Endothelial cell (in vitro differentiated cells): ENCODE measurements around the gene CFAP141. TPM values are rescaled to one million over a fixed set of nuclear protein-coding genes. Genes with fewer than 3 reads are reported as not detected.
A peak's percentile ranks its signal among the peaks of the same experiment; 100 is the strongest.
"Not testable (repeated sequence)": the region's sequence is repeated elsewhere in the genome, so short reads cannot be mapped to it uniquely, and the experiment has no call there.

Experiments used
- DNase-seq: peaks from one replicate; pipeline ENCODE4 v3.0.0; 2021; ENCODE audit warnings: low spot score
- H3K27ac Mint-ChIP-seq: one replicate; pipeline ENCODE4 v1.8.0; 2021; ENCODE audit warnings: mixed read lengths, inconsistent platforms; ENCODE audit not compliant: unreplicated experiment
- H3K27me3 Mint-ChIP-seq: one replicate; pipeline ENCODE4 v1.8.0; 2021; ENCODE audit warnings: mild to moderate bottlenecking, moderate library complexity, mixed read lengths, inconsistent platforms; ENCODE audit not compliant: unreplicated experiment
- H3K36me3 Mint-ChIP-seq: one replicate; pipeline ENCODE4 v1.8.0; 2021; ENCODE audit warnings: mild to moderate bottlenecking, low read depth, mixed read lengths, inconsistent platforms; ENCODE audit not compliant: unreplicated experiment
- H3K4me1 Mint-ChIP-seq: one replicate; pipeline ENCODE4 v1.8.0; 2021; ENCODE audit warnings: mild to moderate bottlenecking, mixed read lengths, inconsistent platforms; ENCODE audit not compliant: unreplicated experiment
- H3K4me3 Mint-ChIP-seq: one replicate; pipeline ENCODE4 v1.8.0; 2021; ENCODE audit warnings: mild to moderate bottlenecking, mixed read lengths, inconsistent platforms; ENCODE audit not compliant: unreplicated experiment
- H3K9me3 Mint-ChIP-seq: one replicate; pipeline ENCODE4 v1.8.0; 2021; ENCODE audit warnings: mixed read lengths, inconsistent platforms; ENCODE audit not compliant: unreplicated experiment
- total RNA-seq: library from RNA; stranded (reverse); fragmentation: NEBNext Ultra II Directional; extraction: Animal tissue kit (Norgen Biotek cat#: 25700); gene quantifications from one replicate; pipeline ENCODE4 v1.2.1, GENCODE V29; 2021; ENCODE audit not compliant: unreplicated experiment
- TF ChIP-seq, protein P1 (sequence below): fragments of 200-600 bp; sonication (generic); IDR thresholded peaks from one replicate; pipeline ENCODE4 v1.5.0; 2021; ENCODE audit warnings: antibody characterized with exemption; ENCODE audit not compliant: unreplicated experiment

Gene CFAP141
- total RNA-seq, 1 donor from 2014 or later = not detected

DNA sequence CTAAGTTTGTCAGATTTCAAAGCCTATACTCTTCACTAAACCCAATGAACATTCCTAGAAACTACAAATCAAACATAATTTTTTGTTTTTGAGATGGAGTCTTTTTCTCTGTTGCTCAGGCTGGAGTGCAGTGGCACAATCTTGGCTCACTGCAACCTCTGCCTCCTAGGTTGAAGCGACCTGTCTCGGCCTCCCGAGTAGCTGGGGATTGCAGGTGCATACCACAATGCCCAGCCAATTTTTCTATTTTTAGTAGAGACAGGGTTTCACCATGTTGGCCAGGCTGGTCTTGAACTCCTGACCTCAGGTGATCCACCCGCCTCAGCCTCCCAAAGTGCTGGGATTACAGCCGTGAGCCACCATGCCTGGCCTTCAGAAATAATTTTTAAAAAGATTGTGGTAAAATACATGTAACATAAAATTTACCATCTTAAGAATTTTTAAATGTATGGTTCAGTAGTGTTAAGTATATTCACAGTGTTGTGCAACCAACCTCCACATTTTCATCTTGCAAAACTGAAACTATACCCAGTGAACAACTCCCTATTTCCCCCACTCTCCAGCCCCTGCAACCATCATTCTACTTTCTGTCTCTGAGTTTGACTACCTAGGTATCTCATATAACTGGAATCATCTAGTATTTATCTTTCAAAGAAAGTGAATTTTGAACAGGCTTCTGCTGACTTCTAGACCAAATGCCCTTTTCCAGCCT lies 2.7 kb upstream of the CFAP141 start:
- TF ChIP-seq, protein P1, sequence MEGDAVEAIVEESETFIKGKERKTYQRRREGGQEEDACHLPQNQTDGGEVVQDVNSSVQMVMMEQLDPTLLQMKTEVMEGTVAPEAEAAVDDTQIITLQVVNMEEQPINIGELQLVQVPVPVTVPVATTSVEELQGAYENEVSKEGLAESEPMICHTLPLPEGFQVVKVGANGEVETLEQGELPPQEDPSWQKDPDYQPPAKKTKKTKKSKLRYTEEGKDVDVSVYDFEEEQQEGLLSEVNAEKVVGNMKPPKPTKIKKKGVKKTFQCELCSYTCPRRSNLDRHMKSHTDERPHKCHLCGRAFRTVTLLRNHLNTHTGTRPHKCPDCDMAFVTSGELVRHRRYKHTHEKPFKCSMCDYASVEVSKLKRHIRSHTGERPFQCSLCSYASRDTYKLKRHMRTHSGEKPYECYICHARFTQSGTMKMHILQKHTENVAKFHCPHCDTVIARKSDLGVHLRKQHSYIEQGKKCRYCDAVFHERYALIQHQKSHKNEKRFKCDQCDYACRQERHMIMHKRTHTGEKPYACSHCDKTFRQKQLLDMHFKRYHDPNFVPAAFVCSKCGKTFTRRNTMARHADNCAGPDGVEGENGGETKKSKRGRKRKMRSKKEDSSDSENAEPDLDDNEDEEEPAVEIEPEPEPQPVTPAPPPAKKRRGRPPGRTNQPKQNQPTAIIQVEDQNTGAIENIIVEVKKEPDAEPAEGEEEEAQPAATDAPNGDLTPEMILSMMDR = no peak

DNA sequence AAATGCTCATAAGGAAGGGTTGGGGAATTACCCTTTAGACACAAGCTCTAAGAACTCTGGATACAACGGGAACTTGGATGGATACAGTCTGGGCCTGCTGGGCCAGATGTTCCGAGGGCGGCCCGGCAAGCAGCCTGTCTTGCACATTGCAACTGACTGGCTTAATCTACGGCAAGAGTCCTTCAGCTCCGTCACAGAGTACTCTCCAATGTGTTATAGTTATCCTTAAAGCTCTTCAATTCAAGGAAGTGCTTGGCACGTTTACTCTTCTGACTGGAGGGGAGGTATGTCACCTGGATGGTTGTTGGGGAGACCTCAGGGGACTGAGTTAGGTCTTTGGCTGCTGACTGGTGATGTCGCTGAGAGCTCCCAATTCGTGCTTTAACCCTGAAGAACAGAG lies 1.1 kb upstream of the CFAP141 start:
- peaks cover 5% of the 10 kb centered on the region for H3K27me3 Mint-ChIP-seq
- no peaks in the 10 kb centered on the region for H3K4me1 Mint-ChIP-seq
- peak overlapping the region; percentile 54 for H3K27ac Mint-ChIP-seq
- TF ChIP-seq, protein P1 = no peak
- no peaks in the 10 kb centered on the region for H3K9me3 Mint-ChIP-seq
- H3K4me3 Mint-ChIP-seq = no peak overlapping the region
- DNase-seq = no peak
- H3K36me3 Mint-ChIP-seq = peaks cover 33% of the 10 kb centered on the region

More for the DNA sequence above, 2.7 kb upstream of the CFAP141 start:
- H3K4me1 Mint-ChIP-seq = no peaks in the 10 kb centered on the region
- no peak for DNase-seq
- H3K36me3 Mint-ChIP-seq = peaks cover 41% of the 10 kb centered on the region
- H3K4me3 Mint-ChIP-seq = peak overlapping the region; percentile 37
- no peaks in the 10 kb centered on the region for H3K9me3 Mint-ChIP-seq
- H3K27ac Mint-ChIP-seq = no peak overlapping the region
- H3K27me3 Mint-ChIP-seq = peaks cover 5% of the 10 kb centered on the region

DNA sequence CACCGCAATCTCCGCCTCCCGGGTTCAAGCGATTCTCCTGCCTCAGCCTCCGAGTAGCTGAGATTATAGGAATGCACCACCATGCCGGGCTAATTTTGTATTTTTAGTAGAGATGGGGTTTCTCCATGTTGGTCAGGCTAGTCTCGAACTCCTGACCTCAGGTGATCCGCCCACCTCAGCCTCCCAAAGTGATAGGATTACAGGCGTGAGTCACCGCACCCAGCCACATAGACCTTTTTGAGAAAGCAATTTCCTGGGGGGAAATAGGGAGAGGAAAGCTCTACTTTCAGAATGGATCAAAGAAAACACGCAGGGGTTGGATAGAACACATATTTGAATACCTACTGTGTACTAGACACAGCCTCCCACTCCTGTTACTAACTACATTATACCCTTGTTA lies 355 bp downstream of the CFAP141 start:
- H3K4me3 Mint-ChIP-seq = peak overlapping the region; percentile 27
- H3K27ac Mint-ChIP-seq = peak overlapping the region; percentile 85
- not testable (repeated sequence) for H3K4me1 Mint-ChIP-seq, H3K27me3 Mint-ChIP-seq, H3K9me3 Mint-ChIP-seq, DNase-seq
- peaks cover 30% of the 10 kb centered on the region for H3K36me3 Mint-ChIP-seq

DNA sequence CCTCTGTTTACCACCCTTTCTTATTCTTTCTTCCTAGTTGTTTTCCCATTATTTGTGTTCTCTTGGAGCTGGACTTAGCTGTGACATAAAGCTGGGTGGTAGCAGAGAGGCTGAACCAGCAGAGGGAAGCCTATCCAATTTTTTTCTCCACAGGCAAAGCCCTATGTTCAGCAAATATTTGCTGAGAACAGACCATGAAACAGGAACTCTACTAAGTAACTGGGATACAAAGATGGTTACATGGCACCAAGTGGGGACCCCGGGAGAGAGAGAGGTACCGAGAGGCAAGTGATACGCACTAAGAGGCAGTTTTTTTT lies 6.6 kb downstream of the CFAP141 start:
- Mint-ChIP-seq H3K27ac (no peak overlapping the region), H3K4me1 (no peaks in the 10 kb centered on the region), H3K4me3 (no peak overlapping the region), H3K27me3 (peaks cover 3% of the 10 kb centered on the region), H3K9me3 (no peaks in the 10 kb centered on the region), H3K36me3 (no peaks in the 10 kb centered on the region)
- DNase-seq = no peak
- TF ChIP-seq, protein P1 = no peak

DNA sequence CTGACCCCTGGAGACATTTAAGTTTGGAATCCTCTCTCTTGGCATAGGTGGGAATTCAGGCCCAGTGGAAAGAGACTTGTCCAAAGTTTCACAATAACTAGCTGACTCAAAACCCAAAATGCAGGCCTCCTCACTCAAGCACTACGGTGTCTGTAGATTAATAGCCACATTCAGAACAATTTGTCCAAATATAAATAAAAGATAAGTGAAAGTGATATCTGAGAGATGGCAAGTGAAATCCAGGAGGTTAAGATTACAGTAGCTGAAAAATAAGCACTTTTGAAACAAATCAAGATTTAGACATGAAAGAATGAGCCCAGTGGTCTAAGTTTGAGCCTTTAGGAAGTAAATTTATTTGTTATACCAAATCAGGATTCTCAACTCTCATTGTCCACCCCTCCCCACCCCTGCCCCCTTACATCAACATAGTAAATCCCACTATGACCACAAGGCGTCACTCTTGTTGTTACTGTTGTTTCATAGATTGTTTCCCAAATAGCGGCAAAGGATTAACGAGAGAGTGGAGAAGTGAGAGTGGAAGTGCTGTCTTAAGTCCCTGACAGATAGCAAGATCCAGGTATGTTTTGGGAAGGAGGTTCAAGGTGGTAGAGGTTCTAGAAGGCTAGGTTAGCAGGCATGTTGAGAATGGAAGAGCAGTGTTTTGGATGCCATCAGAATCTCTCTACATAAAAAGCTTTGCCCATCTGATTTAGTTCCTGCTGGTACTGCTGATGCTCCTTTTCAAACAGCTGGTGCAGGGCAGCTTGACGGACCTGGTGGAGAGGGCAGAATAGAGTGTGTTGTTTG lies 7.2 kb downstream of the CFAP141 start:
- peak; percentile 56 for DNase-seq
- Mint-ChIP-seq H3K27me3 (peaks cover 3% of the 10 kb centered on the region), H3K4me3 (no peak overlapping the region), H3K27ac (no peak overlapping the region), H3K4me1 (no peaks in the 10 kb centered on the region), H3K36me3 (no peaks in the 10 kb centered on the region), H3K9me3 (no peaks in the 10 kb centered on the region)
- TF ChIP-seq, protein P1 = peak; percentile 41
